Hepatocyte (in vitro differentiated cells): ENCODE measurements around the gene TTC7B. TPM values are rescaled to one million over a fixed set of nuclear protein-coding genes. Genes with fewer than 3 reads are reported as not detected.

Experiments
- DNase-seq: peaks from one replicate; pipeline ENCODE4 v3.0.0-alpha.2; 2016; ENCODE audit warnings: low spot score
- H2AFZ ChIP-seq: fragments of 200-600 bp; sonication (generic); 2 replicates; pipeline ENCODE4 v1.6.0; 2016; ENCODE audit warnings: antibody characterized with exemption, mild to moderate bottlenecking
- H3K27ac ChIP-seq: fragments of 200-600 bp; sonication (generic); 2 replicates; pipeline ENCODE4 v1.5.1; 2016; ENCODE audit warnings: mild to moderate bottlenecking
- H3K27me3 ChIP-seq: fragments of 200-600 bp; sonication (generic); 2 replicates; pipeline ENCODE4 v1.6.1; 2016
- H3K36me3 ChIP-seq: fragments of 200-600 bp; sonication (generic); replicated peaks from 2 replicates; pipeline ENCODE4 v1.5.1; 2016; ENCODE audit warnings: low read depth; ENCODE audit not compliant: insufficient read depth
- H3K4me1 ChIP-seq: fragments of 200-600 bp; sonication (generic); 2 replicates; pipeline ENCODE4 v1.5.1; 2016; ENCODE audit warnings: mild to moderate bottlenecking, moderate library complexity; ENCODE audit not compliant: insufficient read depth
- H3K4me2 ChIP-seq: fragments of 200-600 bp; sonication (generic); 2 replicates; pipeline ENCODE4 v1.6.0; 2016
- H3K4me3 ChIP-seq: fragments of 200-600 bp; sonication (generic); 2 replicates; pipeline ENCODE4 v1.5.1; 2016; ENCODE audit warnings: mild to moderate bottlenecking
- H3K79me2 ChIP-seq: fragments of 200-600 bp; sonication (generic); 2 replicates; pipeline ENCODE4 v1.6.0; 2017; ENCODE audit warnings: mild to moderate bottlenecking
- H3K9me2 ChIP-seq: fragments of 200-600 bp; sonication (generic); replicated peaks from 2 replicates; pipeline ENCODE4 v1.6.0; 2017; ENCODE audit warnings: mild to moderate bottlenecking; ENCODE audit not compliant: insufficient read depth
- H3K9me3 ChIP-seq: fragments of 200-600 bp; sonication (generic); 2 replicates; pipeline ENCODE4 v1.5.1; 2016; ENCODE audit warnings: low read depth, mild to moderate bottlenecking
- H4K20me1 ChIP-seq: fragments of 200-600 bp; sonication (generic); 2 replicates; pipeline ENCODE4 v1.6.0; 2016; ENCODE audit warnings: mild to moderate bottlenecking; ENCODE audit not compliant: insufficient read depth, poor library complexity, severe bottlenecking
- CTCF ChIP-seq: fragments of 200-600 bp; sonication (generic); IDR thresholded peaks from 2 replicates; pipeline ENCODE4 v1.5.1; 2016; ENCODE audit warnings: antibody characterized with exemption, mild to moderate bottlenecking; ENCODE audit not compliant: poor library complexity
- EZH2 ChIP-seq: fragments of 200-600 bp; sonication (generic); IDR thresholded peaks from 2 replicates; pipeline ENCODE4 v1.6.1; 2016; ENCODE audit warnings: antibody characterized with exemption, mild to moderate bottlenecking, borderline replicate concordance
- EZH2phosphoT487 ChIP-seq: fragments of 200-600 bp; sonication (generic); IDR thresholded peaks from one replicate; pipeline ENCODE4 v1.6.1; 2018; ENCODE audit warnings: antibody characterized with exemption, mild to moderate bottlenecking, low read depth, moderate library complexity; ENCODE audit not compliant: unreplicated experiment, severe bottlenecking
- whole genome bisulfite sequencing: methylation state at CpG from one replicate; pipeline ENCODE4 v1.1.6; 2016; ENCODE audit warnings: low lambda C conversion rate; ENCODE audit errors: missing lambda C conversion rate; 5-methylcytosine and 5-hydroxymethylcytosine counted together
- polyA plus RNA-seq: library from polyadenylated mRNA; unstranded; fragments of >200 nt; fragmentation: Nextera tagmentation; extraction: Ambion mirVana; gene quantifications from 2 replicates; pipeline ENCODE4 v1.2.1, GENCODE V29; 2016
- total RNA-seq: library from RNA; depleted of rRNA; stranded (reverse); fragments of >200 nt; gene quantifications from 2 replicates; pipeline ENCODE4 v1.2.3, GENCODE V29; 2014

TTC7B gene
- total and polyA plus RNA-seq, 2 experiments from 2014 or later: 10.7 to 25.5 TPM

- H3K27ac ChIP-seq: no peak overlapping the region
- TF ChIP-seq EZH2phosphoT487 (no peak), CTCF (no peak), EZH2 (no peak)
- no peak overlapping the region for H2AFZ ChIP-seq
- H3K4me1 ChIP-seq: no peaks in the 10 kb centered on the region
- over 99% methylated on average over 5 of the region's 5 CpGs for WGBS
- H3K9me3 ChIP-seq: no peaks in the 10 kb centered on the region
- DNase-seq: no peak
- H3K79me2 ChIP-seq: no peaks in the 10 kb centered on the region
- H4K20me1 ChIP-seq: no peaks in the 10 kb centered on the region
- no peaks in the 10 kb centered on the region for H3K36me3 ChIP-seq
- H3K27me3 ChIP-seq: no peaks in the 10 kb centered on the region
- no peak overlapping the region for H3K4me3 ChIP-seq
- H3K9me2 ChIP-seq: no peaks in the 10 kb centered on the region
- no peak overlapping the region for H3K4me2 ChIP-seq
Observed at GRCh38 chr14:90687680-90688079, 128.6 kb downstream of the TTC7B start.

GRCh38 chr14:90682615-90683014 lies 133.6 kb downstream of the TTC7B start:
- no peaks in the 10 kb centered on the region for H3K9me3 ChIP-seq
- no peaks in the 10 kb centered on the region for H3K27me3 ChIP-seq
- H3K4me3 ChIP-seq: no peak overlapping the region
- no peak overlapping the region for H3K4me2 ChIP-seq
- 98% methylated on average over 7 of the region's 7 CpGs for WGBS
- H3K79me2 ChIP-seq: no peaks in the 10 kb centered on the region
- no peaks in the 10 kb centered on the region for H3K36me3 ChIP-seq
- no peak overlapping the region for H2AFZ ChIP-seq
- H3K4me1 ChIP-seq: no peaks in the 10 kb centered on the region
- no peak for DNase-seq
- TF ChIP-seq CTCF: no peak
- no peaks in the 10 kb centered on the region for H4K20me1 ChIP-seq
- H3K9me2 ChIP-seq: no peaks in the 10 kb centered on the region
- no peak overlapping the region for H3K27ac ChIP-seq

- Histone ChIP-seq H3K4me2 (no peak overlapping the region), H2AFZ (no peak overlapping the region), H3K4me3 (no peak overlapping the region), H3K79me2 (no peaks in the 10 kb centered on the region), H4K20me1 (no peaks in the 10 kb centered on the region), H3K9me3 (no peaks in the 10 kb centered on the region), H3K9me2 (no peaks in the 10 kb centered on the region), H3K27me3 (no peaks in the 10 kb centered on the region), H3K36me3 (no peaks in the 10 kb centered on the region), H3K27ac (no peak overlapping the region), H3K4me1 (no peaks in the 10 kb centered on the region)
- WGBS: 86% methylated on average over 3 of the region's 3 CpGs
- TF ChIP-seq EZH2phosphoT487 (no peak), CTCF (no peak), EZH2 (no peak)
- DNase-seq: no peak
Observed at GRCh38 chr14:90681929-90682328, 134.3 kb downstream of the TTC7B start.

- H2AFZ ChIP-seq: no peak overlapping the region
- DNase-seq: no peak
- no peak overlapping the region for H3K4me3 ChIP-seq
- TF ChIP-seq EZH2phosphoT487 (no peak), EZH2 (no peak), CTCF (no peak)
- no peaks in the 10 kb centered on the region for H3K36me3 ChIP-seq
- H4K20me1 ChIP-seq: no peaks in the 10 kb centered on the region
- H3K4me2 ChIP-seq: no peak overlapping the region
- no peaks in the 10 kb centered on the region for H3K9me2 ChIP-seq
- H3K9me3 ChIP-seq: no peaks in the 10 kb centered on the region
- H3K27ac ChIP-seq: no peak overlapping the region
- WGBS: over 99% methylated on average over 6 of the region's 6 CpGs
- no peaks in the 10 kb centered on the region for H3K27me3 ChIP-seq
- H3K4me1 ChIP-seq: no peaks in the 10 kb centered on the region
- H3K79me2 ChIP-seq: no peaks in the 10 kb centered on the region
Observed at GRCh38 chr14:90678846-90679362, 137.3 kb downstream of the TTC7B start.
